HCT116 (cell line): ENCODE measurements around the gene ADGRV1. TPM values are rescaled to one million over a fixed set of nuclear protein-coding genes. Genes with fewer than 3 reads are reported as not detected.

Source experiments
- ATAC-seq: fragments of 200-7000 bp; cut with Tn5 transposase; 2 replicates; pipeline ENCODE4 v1.9.1; 2020; ENCODE audit warnings: mild to moderate bottlenecking, moderate library complexity
- BruUV-seq: library from RNA; stranded (reverse); fragments of 400-500 nt; replicated peaks from 2 replicates; lab custom pipeline; 2021; lab: Mats Ljungman, UMichigan
- CTCF ChIA-PET: fragments of 300-600 bp; sonication (Branson Sonifier 250); formaldehyde crosslinking; loops from one replicate; lab custom pipeline; 2021; ENCODE audit warnings: antibody characterized with exemption; lab: Charles Lee
- POLR2A ChIA-PET: fragments of 300-600, 350-600 bp; sonication (Branson Sonifier 250); formaldehyde crosslinking; loops from one replicate; lab custom pipeline; 2021; ENCODE audit warnings: antibody characterized with exemption; lab: Charles Lee
- RAD21 ChIA-PET, 2 experiments: fragments of 300-600 bp; sonication (Branson Sonifier 250); formaldehyde crosslinking; loops; one replicate each; lab custom pipeline; 2023; ENCODE audit warnings: low total read pairs in 2 of 2; ENCODE audit not compliant: uncharacterized antibody in 2 of 2, unreplicated experiment in 2 of 2, low non-redundant PET in 1 of 2; lab: Charles Lee
- DNase-seq: peaks from one replicate; pipeline ENCODE4 v3.0.0-alpha.2; 2010; ENCODE audit warnings: low read depth, low spot score
- H2AFZ ChIP-seq: fragments of 200-600 bp; shearing (Covaris generic), sonication (generic); 2 replicates; pipeline ENCODE4 v1.6.1; 2017; ENCODE audit warnings: low read depth, mixed run types, mixed read lengths, antibody characterized with exemption, low read length; ENCODE audit not compliant: poor library complexity, severe bottlenecking
- H3K27ac ChIP-seq: 2 replicates; pipeline ENCODE4 v1.5.1; 2012; ENCODE audit warnings: low read depth, low read length
- H3K27me3 ChIP-seq: fragments of 200-600 bp; sonication (generic); 2 replicates; pipeline ENCODE4 v1.6.1; 2016; ENCODE audit warnings: mixed run types, low read length, mixed read lengths; ENCODE audit not compliant: insufficient read depth
- H3K36me3 ChIP-seq, 2 experiments: fragments of 200-500 bp in 1 of 2; fragments of 200-600 bp in 1 of 2; sonication (Bioruptor generic) in 1 of 2; sonication (generic) in 1 of 2; 2 replicates each; pipeline versions ENCODE4 v1.5.1 to v1.6.1; 2014 to 2016; ENCODE audit warnings: low read length in 2 of 2, inconsistent platforms in 1 of 2, mixed read lengths in 1 of 2, mixed run types in 1 of 2; ENCODE audit not compliant: insufficient read depth in 2 of 2, control insufficient read depth in 1 of 2
- H3K4me1 ChIP-seq, 2 experiments: fragments of 200-600 bp in 1 of 2; sonication (generic) in 1 of 2; 2 replicates each; pipeline versions ENCODE4 v1.5.1 to v1.6.1; 2012 to 2017; ENCODE audit warnings: low read length in 2 of 2, inconsistent platforms in 1 of 2, mild to moderate bottlenecking in 1 of 2, mixed read lengths in 1 of 2, mixed run types in 1 of 2, moderate library complexity in 1 of 2; ENCODE audit not compliant: insufficient read depth in 2 of 2, control insufficient read depth in 1 of 2
- H3K4me2 ChIP-seq: fragments of 200-600 bp; sonication (generic); 2 replicates; pipeline ENCODE4 v1.6.1; 2017; ENCODE audit warnings: mixed run types, low read length, mixed read lengths
- H3K4me3 ChIP-seq, 2 experiments: fragments of 200-600 bp in 1 of 2; sonication (generic) in 1 of 2; replicated peaks in 1 of 2; 2 replicates each; pipeline ENCODE4 v1.5.1; 2011 to 2016; ENCODE audit warnings: low read length in 2 of 2, control low read depth in 1 of 2, low read depth in 1 of 2, mild to moderate bottlenecking in 1 of 2, mixed read lengths in 1 of 2, mixed run types in 1 of 2
- H3K79me2 ChIP-seq: fragments of 200-600 bp; sonication (generic); 2 replicates; pipeline ENCODE4 v1.6.1; 2017; ENCODE audit warnings: mild to moderate bottlenecking, mixed run types, low read length, moderate library complexity, mixed read lengths; ENCODE audit not compliant: insufficient read depth
- H3K9ac ChIP-seq: fragments of 200-600 bp; sonication (generic); 2 replicates; pipeline ENCODE4 v1.6.1; 2016; ENCODE audit warnings: low read length, mixed read lengths
- H3K9me2 ChIP-seq: fragments of 200-600 bp; sonication (generic), shearing (Covaris generic); 2 replicates; pipeline ENCODE4 v1.6.1; 2017; ENCODE audit warnings: mixed run types, mild to moderate bottlenecking, moderate library complexity; ENCODE audit not compliant: insufficient read depth
- H3K9me3 ChIP-seq, 2 experiments: fragments of 200-500 bp in 1 of 2; fragments of 200-600 bp in 1 of 2; sonication (Bioruptor generic) in 1 of 2; sonication (generic) in 1 of 2; 2 replicates each; pipeline ENCODE4 v1.6.1; 2014 to 2017; ENCODE audit warnings: low read length in 2 of 2, mixed read lengths in 2 of 2, inconsistent platforms in 1 of 2, low read depth in 1 of 2, mild to moderate bottlenecking in 1 of 2, mixed run types in 1 of 2, moderate library complexity in 1 of 2; ENCODE audit not compliant: control insufficient read depth in 1 of 2, insufficient read depth in 1 of 2
- H4K20me1 ChIP-seq: fragments of 200-600 bp; sonication (generic), shearing (Covaris generic); 2 replicates; pipeline ENCODE4 v1.6.1; 2017; ENCODE audit warnings: mixed run types, mild to moderate bottlenecking, moderate library complexity; ENCODE audit not compliant: insufficient read depth
- CEBPB ChIP-seq: IDR thresholded peaks from 2 replicates; pipeline ENCODE4 v1.6.1; 2012; ENCODE audit warnings: low read depth
- CTCF ChIP-seq, 3 experiments: fragments of 200-600 bp in 1 of 3; sonication (generic) in 1 of 3; IDR thresholded peaks in 2 of 3; conservative IDR thresholded peaks in 1 of 3; 2 replicates each; pipeline ENCODE4 v1.5.1; 2012 to 2017; ENCODE audit warnings: low read depth in 2 of 3, low read length in 2 of 3, antibody characterized with exemption in 1 of 3, borderline replicate concordance in 1 of 3, control low read depth in 1 of 3, mild to moderate bottlenecking in 1 of 3, mixed read lengths in 1 of 3, mixed run types in 1 of 3, moderate library complexity in 1 of 3; ENCODE audit not compliant: insufficient read depth in 1 of 3
- EGR1 ChIP-seq: IDR thresholded peaks from 2 replicates; pipeline ENCODE4 v1.6.1; 2012; ENCODE audit warnings: low read depth
- FOSL1 ChIP-seq: IDR thresholded peaks from 2 replicates; pipeline ENCODE4 v1.6.1; 2012; ENCODE audit warnings: low read depth
- POLR2A ChIP-seq: IDR thresholded peaks from 2 replicates; pipeline ENCODE4 v1.7.0; 2011; ENCODE audit warnings: borderline replicate concordance; ENCODE audit not compliant: insufficient read depth, insufficient read length; ENCODE audit errors: extremely low read depth
- POLR2AphosphoS5 ChIP-seq: IDR thresholded peaks from 2 replicates; pipeline ENCODE4 v1.6.1; 2011; ENCODE audit warnings: mild to moderate bottlenecking, low read depth, low read length, moderate library complexity
- RAD21 ChIP-seq: IDR thresholded peaks from 2 replicates; pipeline ENCODE4 v1.6.1; 2012; ENCODE audit warnings: low read depth, mild to moderate bottlenecking
- REST ChIP-seq: IDR thresholded peaks from 2 replicates; pipeline ENCODE4 v1.6.1; 2012; ENCODE audit warnings: low read depth
- SIN3A ChIP-seq: IDR thresholded peaks from 2 replicates; pipeline ENCODE4 v1.6.1; 2012; ENCODE audit warnings: low read depth
- TCF7L2 ChIP-seq: IDR thresholded peaks from 2 replicates; pipeline ENCODE4 v1.7.0; 2011; ENCODE audit warnings: borderline replicate concordance, inconsistent platforms; ENCODE audit not compliant: insufficient read depth, insufficient read length; ENCODE audit errors: extremely low read depth
- YY1 ChIP-seq: IDR thresholded peaks from 2 replicates; pipeline ENCODE4 v1.6.1; 2011; ENCODE audit warnings: low read length, low read depth, moderate library complexity, mild to moderate bottlenecking; ENCODE audit not compliant: insufficient replicate concordance; ENCODE audit errors: extremely low read depth
- intact Hi-C: fragments of 100-400 bp; cut with micrococcal nuclease; formaldehyde crosslinking; loops from 2 replicates; pipeline ENCODE4 v1.10.0; 2022
- total RNA-seq: library from RNA; stranded (reverse); gene quantifications from one replicate; pipeline ENCODE4 v1.2.1, GENCODE V29; 2021; ENCODE audit not compliant: unreplicated experiment
- TF ChIP-seq, protein P1 (sequence below): IDR thresholded peaks from 2 replicates; pipeline ENCODE4 v1.6.1; 2012

The ADGRV1 gene
- total RNA-seq, 1 experiment from 2014 or later: 6.0 TPM

DNA sequence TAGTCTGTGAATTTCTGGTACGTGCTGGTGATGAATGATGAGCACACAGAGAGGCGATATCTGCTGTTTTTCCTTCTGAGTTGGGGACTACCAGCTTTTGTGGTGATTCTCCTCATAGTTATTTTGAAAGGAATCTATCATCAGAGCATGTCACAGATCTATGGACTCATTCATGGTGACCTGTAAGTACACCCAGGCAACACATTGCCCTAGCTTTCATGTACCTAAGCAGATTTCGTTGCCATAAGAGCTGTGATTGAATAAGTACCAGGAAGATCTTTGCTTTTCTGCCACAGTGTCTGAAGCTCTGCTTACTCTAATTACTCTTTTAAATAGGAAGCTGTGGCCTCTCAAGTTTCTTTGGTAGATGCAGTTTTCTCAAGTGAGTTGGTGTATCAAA is 426.7 kb downstream of the ADGRV1 start:
- TF ChIP-seq YY1 (no peak), SIN3A (no peak), CEBPB (no peak), RAD21 (no peak), CTCF (IDR thresholded peaks at IDR 0.05 in 2 of 3, conservative IDR thresholded peaks at IDR 0.05 in 1 of 3; ENCODE audit: borderline replicate concordance in 1 of 3, insufficient read depth in 1 of 3, low read depth in 2 of 3, low read length in 2 of 3) (no peak), POLR2A (no peak), FOSL1 (no peak), EGR1 (no peak), REST (no peak), TCF7L2 (no peak), POLR2AphosphoS5 (no peak)
- TF ChIP-seq, protein P1, sequence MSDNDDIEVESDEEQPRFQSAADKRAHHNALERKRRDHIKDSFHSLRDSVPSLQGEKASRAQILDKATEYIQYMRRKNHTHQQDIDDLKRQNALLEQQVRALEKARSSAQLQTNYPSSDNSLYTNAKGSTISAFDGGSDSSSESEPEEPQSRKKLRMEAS: no peak
- H3K4me2 ChIP-seq: no peak overlapping the region
- H3K4me1 ChIP-seq: no peaks in the 10 kb centered on the region
- DNase-seq: no peak
- no peaks in the 10 kb centered on the region for H3K9me2 ChIP-seq
- intact Hi-C loops: no loop called here
- RAD21 ChIA-PET: no interaction called here
- H4K20me1 ChIP-seq: no peaks in the 10 kb centered on the region
- no peaks in the 10 kb centered on the region for H3K9me3 ChIP-seq
- no peak overlapping the region for H3K27ac ChIP-seq
- no peaks in the 10 kb centered on the region for H3K36me3 ChIP-seq
- no peak overlapping the region for H2AFZ ChIP-seq
- no TSS peak for BruUV-seq
- ATAC-seq: no peak
- no peak overlapping the region for H3K4me3 ChIP-seq
- POLR2A ChIA-PET: no interaction called here
- no peaks in the 10 kb centered on the region for H3K27me3 ChIP-seq
- no peaks in the 10 kb centered on the region for H3K79me2 ChIP-seq
- CTCF ChIA-PET: no interaction called here
- no peak overlapping the region for H3K9ac ChIP-seq
